H7 (cell line): ENCODE data around the gene C5orf58. TPM values are rescaled to one million over a fixed set of nuclear protein-coding genes. Genes with fewer than 3 reads are reported as not detected.

Experiments
- DNase-seq: peaks from one replicate; pipeline ENCODE4 v3.0.0; 2012
- H3K27me3 ChIP-seq: 2 replicates; pipeline ENCODE4 v1.6.0; 2011; ENCODE audit warnings: mild to moderate bottlenecking, low read length; ENCODE audit not compliant: control insufficient read depth, insufficient read depth
- H3K36me3 ChIP-seq: replicated peaks from 2 replicates; pipeline ENCODE4 v1.5.1; 2011; ENCODE audit warnings: low read length; ENCODE audit not compliant: control insufficient read depth, insufficient read depth
- H3K4me3 ChIP-seq: 2 replicates; pipeline ENCODE4 v1.5.1; 2011; ENCODE audit warnings: low read depth, mild to moderate bottlenecking, control low read depth, low read length, moderate library complexity; ENCODE audit not compliant: insufficient read depth
- total RNA-seq: library from RNA; depleted of rRNA; stranded (reverse); fragments of >200 nt; shearing (Covaris generic); gene quantifications from 2 replicates; pipeline ENCODE4 v1.2.3, GENCODE V29; 2014

Gene C5orf58
- total RNA-seq, 1 experiment from 2014 or later, result 4.3 TPM

- no peak for DNase-seq
- no peak overlapping the region for H3K4me3 ChIP-seq
- no peaks in the 10 kb centered on the region for H3K36me3 ChIP-seq
These were observed 21.0 kb upstream of the C5orf58 start for GRCh38 chr5:170211575-170212334.

DNA sequence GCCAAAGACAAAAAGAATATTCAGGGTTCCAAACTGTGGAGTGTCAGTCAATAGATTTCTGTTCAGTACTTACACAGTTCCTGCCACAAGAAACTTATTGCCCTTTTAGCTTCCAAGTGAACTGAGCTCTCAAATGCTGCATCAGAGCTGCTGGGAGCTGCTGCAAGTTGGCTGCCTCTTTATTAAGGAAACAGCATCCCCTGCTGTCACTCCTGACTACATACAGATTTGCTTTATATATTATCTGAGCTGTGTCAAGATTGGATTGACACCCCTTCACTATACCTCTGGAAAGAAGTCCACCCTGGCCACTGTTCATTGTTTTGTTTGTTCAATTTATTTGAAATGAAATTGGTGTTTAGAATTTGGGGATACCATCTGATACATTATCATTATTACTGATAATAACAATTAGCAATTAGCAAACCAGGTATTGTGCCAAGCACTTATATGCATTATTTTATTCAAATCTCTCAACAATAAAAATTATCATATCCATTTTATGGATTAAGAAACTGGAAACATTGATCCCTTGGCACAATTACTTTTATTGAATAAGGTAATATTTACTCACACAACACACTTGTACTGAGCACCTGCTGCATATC, 16.4 kb upstream of the C5orf58 start:
- DNase-seq, result no peak
- Histone ChIP-seq H3K4me3 (no peak overlapping the region), H3K36me3 (no peaks in the 10 kb centered on the region), H3K27me3 (no peaks in the 10 kb centered on the region)

More at GRCh38 chr5:170211575-170212334, 21.0 kb upstream of the C5orf58 start:
- no peaks in the 10 kb centered on the region for H3K27me3 ChIP-seq

DNA sequence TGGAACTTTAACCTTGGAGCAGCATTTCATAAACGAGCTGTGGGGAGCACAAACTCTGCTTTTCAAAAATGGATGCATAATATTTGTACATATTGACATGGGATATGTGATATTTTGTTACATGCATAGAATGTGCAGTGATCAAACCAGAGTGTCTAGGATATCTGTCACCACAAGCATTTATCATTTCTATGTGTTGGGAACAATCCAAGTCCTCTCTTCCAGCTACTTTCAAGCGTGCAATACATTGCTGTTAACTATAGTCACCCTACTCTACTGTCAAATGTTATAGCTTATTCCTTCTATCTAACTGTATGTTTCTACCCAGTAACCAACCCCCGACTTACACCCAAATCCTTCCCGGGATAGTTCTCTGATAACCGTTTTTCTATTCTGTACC, 15.0 kb upstream of the C5orf58 start:
- Histone ChIP-seq H3K4me3 (no peak overlapping the region), H3K27me3 (no peaks in the 10 kb centered on the region), H3K36me3 (no peaks in the 10 kb centered on the region)
- DNase-seq, result no peak

DNA sequence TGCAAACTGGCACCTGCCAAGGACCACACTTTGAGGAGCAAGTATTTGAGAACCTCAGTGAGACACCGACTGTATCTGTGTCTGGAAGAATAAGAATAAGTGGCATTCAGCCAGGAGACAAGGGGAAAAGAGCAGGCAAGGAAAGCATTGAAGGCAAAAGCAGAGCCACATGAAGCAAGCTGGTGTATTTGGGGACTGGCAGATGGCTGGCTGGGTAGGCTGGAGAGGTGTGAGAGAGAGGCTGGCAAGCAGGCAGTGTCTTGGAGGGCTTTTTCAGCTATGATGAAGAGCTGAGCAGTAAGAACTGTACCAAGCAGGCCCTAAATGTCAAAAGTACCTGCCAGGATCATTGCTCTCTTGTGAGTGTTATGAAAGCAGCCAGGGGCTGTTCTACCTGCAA, 14.1 kb upstream of the C5orf58 start:
- H3K36me3 ChIP-seq, result no peaks in the 10 kb centered on the region
- H3K4me3 ChIP-seq, result no peak overlapping the region
- H3K27me3 ChIP-seq, result no peaks in the 10 kb centered on the region
- no peak for DNase-seq

DNA sequence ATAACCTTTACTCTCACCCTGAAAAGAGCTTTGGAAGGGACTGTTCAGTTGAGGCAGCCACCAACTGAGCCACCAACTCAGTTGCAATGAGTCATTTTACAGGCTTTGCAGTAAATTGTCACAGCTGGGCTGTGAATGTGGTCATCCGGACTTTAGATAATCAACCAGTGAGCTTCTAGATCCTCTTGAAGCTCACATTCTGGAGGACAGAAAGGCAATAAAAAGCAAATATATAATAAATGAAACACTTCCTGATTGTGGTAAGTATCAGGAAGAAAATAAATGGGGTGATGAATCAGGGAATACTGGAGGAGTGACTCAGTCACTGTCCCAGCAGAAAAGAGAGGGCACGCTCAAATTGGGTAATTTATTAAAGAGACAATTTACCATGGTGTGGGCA, 13.2 kb upstream of the C5orf58 start:
- Histone ChIP-seq H3K36me3 (no peaks in the 10 kb centered on the region), H3K4me3 (no peak overlapping the region), H3K27me3 (no peaks in the 10 kb centered on the region)
- no peak for DNase-seq

DNA sequence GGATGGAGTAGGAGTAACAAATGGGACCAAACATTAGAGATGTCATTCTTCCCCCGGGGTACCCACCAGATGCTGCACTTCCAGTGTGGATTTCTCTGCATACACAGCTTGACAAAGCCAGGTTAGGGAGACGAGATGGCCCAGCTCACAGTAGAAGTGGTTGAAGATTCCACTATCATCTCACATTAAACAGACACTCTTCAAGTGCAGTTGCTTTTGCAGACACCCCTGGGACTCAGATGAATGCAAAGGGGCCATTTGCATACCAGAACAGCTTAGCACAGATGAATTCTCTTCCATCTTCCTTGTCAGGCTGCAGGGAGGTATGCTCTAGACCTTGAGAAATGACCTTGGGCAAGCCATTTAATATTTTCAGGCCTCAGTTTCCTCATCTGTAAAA, 12.6 kb upstream of the C5orf58 start:
- H3K4me3 ChIP-seq, result no peak overlapping the region
- no peaks in the 10 kb centered on the region for H3K27me3 ChIP-seq
- no peak for DNase-seq

DNA sequence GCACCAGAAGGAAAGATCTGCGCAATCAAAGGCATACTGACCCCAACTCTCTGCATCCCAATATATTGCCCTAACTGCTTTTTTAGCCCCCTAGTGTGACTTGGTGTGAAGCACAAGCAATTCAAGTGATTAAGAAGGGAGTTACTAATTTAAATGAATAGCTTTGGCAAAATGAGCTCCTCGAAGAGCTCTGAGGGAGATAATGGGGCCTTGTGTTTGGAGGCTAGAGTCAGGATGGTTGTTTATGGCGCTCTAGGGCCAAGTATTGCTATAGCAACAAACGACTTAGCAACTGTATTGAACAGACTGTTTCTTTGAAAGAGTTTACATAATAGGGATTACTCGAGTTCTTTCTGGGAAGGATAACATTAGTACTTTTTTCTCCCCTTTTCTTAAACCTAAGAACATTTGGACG, 11.5 kb upstream of the C5orf58 start:
- no peaks in the 10 kb centered on the region for H3K36me3 ChIP-seq
- H3K27me3 ChIP-seq, result no peaks in the 10 kb centered on the region
- DNase-seq, result no peak
- no peak overlapping the region for H3K4me3 ChIP-seq

More for the DNA sequence above, 12.6 kb upstream of the C5orf58 start:
- no peaks in the 10 kb centered on the region for H3K36me3 ChIP-seq

- Histone ChIP-seq H3K36me3 (no peaks in the 10 kb centered on the region), H3K27me3 (no peaks in the 10 kb centered on the region), H3K4me3 (no peak overlapping the region)
- no peak for DNase-seq
These were observed 9.4 kb upstream of the C5orf58 start for GRCh38 chr5:170223360-170223759.

GRCh38 chr5:170223906-170224305, 8.9 kb upstream of the C5orf58 start:
- Histone ChIP-seq H3K4me3 (no peak overlapping the region), H3K27me3 (no peaks in the 10 kb centered on the region), H3K36me3 (no peaks in the 10 kb centered on the region)
- no peak for DNase-seq

- no peaks in the 10 kb centered on the region for H3K27me3 ChIP-seq
- DNase-seq, result peak; percentile 55
- no peak overlapping the region for H3K4me3 ChIP-seq
- no peaks in the 10 kb centered on the region for H3K36me3 ChIP-seq
These were observed 7.3 kb upstream of the C5orf58 start for GRCh38 chr5:170225326-170226128.

GRCh38 chr5:170226129-170226615, 6.6 kb upstream of the C5orf58 start:
- Histone ChIP-seq H3K27me3 (no peaks in the 10 kb centered on the region), H3K36me3 (no peaks in the 10 kb centered on the region), H3K4me3 (no peak overlapping the region)
- DNase-seq, result no peak

DNA sequence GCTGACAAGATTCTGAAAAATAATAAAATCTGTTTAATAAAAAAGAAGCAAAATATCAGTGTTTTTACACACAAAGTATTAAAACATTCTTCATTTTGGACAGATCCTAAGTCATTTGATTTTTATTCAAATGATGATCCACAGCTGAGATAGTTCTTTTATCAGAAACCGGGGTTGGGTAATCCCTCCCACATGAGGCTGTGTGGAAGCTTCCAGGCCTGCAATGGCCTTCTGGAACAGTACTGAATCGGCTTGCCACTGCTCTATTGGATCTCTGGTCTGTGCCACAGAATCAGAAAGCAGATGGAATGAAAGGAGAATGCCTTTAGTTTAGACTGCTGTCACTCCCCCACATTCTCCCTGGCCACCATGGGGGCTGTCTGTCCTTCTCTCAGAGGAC, 6.1 kb upstream of the C5orf58 start:
- H3K27me3 ChIP-seq, result no peaks in the 10 kb centered on the region

GRCh38 chr5:170228762-170229435, 3.9 kb upstream of the C5orf58 start:
- DNase-seq, result no peak
- Histone ChIP-seq H3K36me3 (no peaks in the 10 kb centered on the region), H3K4me3 (no peak overlapping the region), H3K27me3 (no peaks in the 10 kb centered on the region)

More for the DNA sequence above, 6.1 kb upstream of the C5orf58 start:
- H3K36me3 ChIP-seq, result no peaks in the 10 kb centered on the region
- H3K4me3 ChIP-seq, result no peak overlapping the region
- DNase-seq, result no peak

DNA sequence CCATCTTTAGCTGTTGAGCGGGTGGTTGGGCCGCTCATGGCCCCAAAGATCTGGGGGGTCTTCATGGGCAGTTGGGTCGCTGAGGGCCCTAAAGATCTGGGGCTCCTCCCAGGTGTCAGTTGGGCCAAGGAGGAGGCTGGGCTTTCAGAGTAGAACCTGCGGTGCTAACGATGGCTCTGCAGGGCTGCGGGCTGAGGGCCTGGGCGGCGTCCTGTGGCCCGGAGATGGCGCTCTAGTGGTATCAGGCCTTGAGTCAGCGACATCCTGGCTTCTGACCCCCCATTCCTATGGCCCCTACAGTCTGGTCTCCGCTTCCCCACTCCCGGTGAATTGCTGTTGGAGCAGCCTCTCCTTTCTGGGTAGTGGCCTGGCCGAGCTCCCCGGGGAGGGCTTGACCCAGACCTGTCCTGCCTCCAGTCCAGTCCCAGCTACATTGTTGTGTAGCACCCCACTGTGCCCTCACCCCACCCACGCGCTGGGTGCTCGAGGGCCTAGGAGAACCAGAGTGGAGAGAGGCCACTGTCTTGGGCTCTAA, 640 bp downstream of the C5orf58 start:
- no peak overlapping the region for H3K4me3 ChIP-seq
- no peaks in the 10 kb centered on the region for H3K27me3 ChIP-seq
- no peak for DNase-seq
- H3K36me3 ChIP-seq, result no peaks in the 10 kb centered on the region
